GM21737 (cell line): Measurements from ENCODE around the gene PARVB.
"Not testable (repeated sequence)": the region's sequence is repeated elsewhere in the genome, so short reads cannot be mapped to it uniquely, and the experiment has no call there.

Experiments used
- ATAC-seq: cut with Tn5 transposase; IDR thresholded peaks from one replicate; pipeline ENCODE4 v1.9.1; 2021; ENCODE audit warnings: mild to moderate bottlenecking, moderate library complexity; ENCODE audit not compliant: unreplicated experiment

PARVB gene

GRCh38 chr22:44102121-44102520 lies 78.0 kb downstream of the PARVB start:
- ATAC-seq: no peak

GRCh38 chr22:44102856-44103255 lies 78.8 kb downstream of the PARVB start:
- ATAC-seq: no peak

- no peak for ATAC-seq
Measured at GRCh38 chr22:44103735-44104480, 79.8 kb downstream of the PARVB start.

- no peak for ATAC-seq
Measured at GRCh38 chr22:44107340-44107739, 83.2 kb downstream of the PARVB start.

GRCh38 chr22:44108076-44108475 lies 84.0 kb downstream of the PARVB start:
- ATAC-seq: no peak

- ATAC-seq: no peak
Measured at GRCh38 chr22:44108806-44109385, 84.8 kb downstream of the PARVB start.

- no peak for ATAC-seq
Measured at GRCh38 chr22:44109416-44109815, 85.3 kb downstream of the PARVB start.

- not testable (repeated sequence) for ATAC-seq
Measured at GRCh38 chr22:44110656-44111055, 86.6 kb downstream of the PARVB start.

GRCh38 chr22:44111562-44112155 lies 87.6 kb downstream of the PARVB start:
- ATAC-seq: no peak

- no peak for ATAC-seq
Measured at GRCh38 chr22:44112191-44112590, 88.1 kb downstream of the PARVB start.

- no peak for ATAC-seq
Measured at GRCh38 chr22:44116331-44116730, 92.2 kb downstream of the PARVB start.

- ATAC-seq: no peak
Measured at GRCh38 chr22:44116755-44117684, 92.9 kb downstream of the PARVB start.

GRCh38 chr22:44117746-44118145 lies 93.6 kb downstream of the PARVB start:
- no peak for ATAC-seq

- ATAC-seq: no peak
Measured at GRCh38 chr22:44118645-44119315, 94.7 kb downstream of the PARVB start.

- no peak for ATAC-seq
Measured at GRCh38 chr22:44119669-44120313, 95.7 kb downstream of the PARVB start.

GRCh38 chr22:44120314-44120704 lies 96.2 kb downstream of the PARVB start:
- ATAC-seq: no peak

GRCh38 chr22:44125421-44125820 lies 101.3 kb downstream of the PARVB start:
- ATAC-seq: no peak

GRCh38 chr22:44126807-44127206 lies 102.7 kb downstream of the PARVB start:
- no peak for ATAC-seq

GRCh38 chr22:44127356-44127755 lies 103.3 kb downstream of the PARVB start:
- no peak for ATAC-seq

- no peak for ATAC-seq
Measured at GRCh38 chr22:44128958-44129618, 105.0 kb downstream of the PARVB start.
